NOMO-1 (cell line): ENCODE measurements around the gene MICAL3.
"Not testable (repeated sequence)": the region's sequence is repeated elsewhere in the genome, so short reads cannot be mapped to it uniquely, and the experiment has no call there.

Experiments
- DNase-seq, 2 experiments: peaks; one replicate each; lab custom pipeline; 2025; ENCODE audit not compliant: unreplicated experiment in 2 of 2; lab: John Stamatoyannopoulos, UW

MICAL3 gene

GRCh38 chr22:18024276-18024939, at the start of gene MICAL3:
Gene MICAL3, minus strand, starts transcription at chr22:18024561. Its CDS starts 117,749 bp downstream, at chr22:17906812.
- peak; percentile 36 to 63 for DNase-seq

- not testable (repeated sequence) for DNase-seq
These were observed 49.6 kb upstream of the MICAL3 start for GRCh38 chr22:18073927-18074326.

- no peak for DNase-seq
These were observed 49.1 kb upstream of the MICAL3 start for GRCh38 chr22:18073467-18073866.

- DNase-seq, result no peak
These were observed 47.6 kb upstream of the MICAL3 start for GRCh38 chr22:18071968-18072310.

- DNase-seq, result not testable (repeated sequence)
These were observed 47.1 kb upstream of the MICAL3 start for GRCh38 chr22:18071307-18071967.

- no peak for DNase-seq
These were observed 46.4 kb upstream of the MICAL3 start for GRCh38 chr22:18070556-18071306.

- no peak for DNase-seq
These were observed 45.7 kb upstream of the MICAL3 start for GRCh38 chr22:18070041-18070440.

- no peak for DNase-seq
These were observed 44.7 kb upstream of the MICAL3 start for GRCh38 chr22:18069041-18069440.

GRCh38 chr22:18068381-18068988, 44.1 kb upstream of the MICAL3 start:
- DNase-seq, result no peak

GRCh38 chr22:18067548-18068341, 43.4 kb upstream of the MICAL3 start:
- no peak for DNase-seq

- no peak for DNase-seq
These were observed 42.8 kb upstream of the MICAL3 start for GRCh38 chr22:18067121-18067520.

- peak in 1 of 2 experiments; percentile 33 for DNase-seq
These were observed 42.0 kb upstream of the MICAL3 start for GRCh38 chr22:18066181-18066859.

- no peak for DNase-seq
These were observed 40.9 kb upstream of the MICAL3 start for GRCh38 chr22:18065256-18065655.

- DNase-seq, result no peak
These were observed 40.3 kb upstream of the MICAL3 start for GRCh38 chr22:18064636-18065035.

GRCh38 chr22:18063715-18064114, 39.4 kb upstream of the MICAL3 start:
- not testable (repeated sequence) for DNase-seq

- DNase-seq, result no peak
These were observed 38.9 kb upstream of the MICAL3 start for GRCh38 chr22:18063306-18063705.

GRCh38 chr22:18062421-18062820, 38.1 kb upstream of the MICAL3 start:
- DNase-seq, result no peak

- no peak for DNase-seq
These were observed 36.6 kb upstream of the MICAL3 start for GRCh38 chr22:18060646-18061620.

GRCh38 chr22:18059991-18060390, 35.6 kb upstream of the MICAL3 start:
- no peak for DNase-seq
